Common myeloid progenitor, CD34-positive (primary cell): ENCODE measurements around the gene NECTIN1.

ENCODE experiments used
- CTCF ChIA-PET: fragments of 350-600 bp; sonication (Branson Sonifier 250); formaldehyde crosslinking; loops from one replicate; lab custom pipeline; 2021; ENCODE audit warnings: antibody characterized with exemption; lab: Charles Lee
- POLR2A ChIA-PET: fragments of 350-600 bp; sonication (Branson Sonifier 250); formaldehyde crosslinking; loops from one replicate; lab custom pipeline; 2021; ENCODE audit warnings: antibody characterized with exemption; lab: Charles Lee
- DNase-seq, 3 donors: peaks; one replicate each; pipeline versions ENCODE4 v3.0.0 to v3.0.0-alpha.2; 2013
- H3K27ac ChIP-seq, 2 experiments: 1 replicate in 1 of 2; 2 replicates in 1 of 2; pipeline ENCODE4 v1.7.0; 2013; ENCODE audit warnings: inconsistent platforms in 2 of 2, low read length in 2 of 2, mild to moderate bottlenecking in 2 of 2, low read depth in 1 of 2, moderate library complexity in 1 of 2; ENCODE audit not compliant: severe bottlenecking in 2 of 2, insufficient read depth in 1 of 2, poor library complexity in 1 of 2
- H3K27me3 ChIP-seq, 5 experiments: replicated peaks in 2 of 5; 1 replicate in 3 of 5; 2 replicates in 2 of 5; pipeline versions ENCODE4 v1.6.1 to v1.7.0; 2013; ENCODE audit warnings: low read length in 4 of 5, mild to moderate bottlenecking in 2 of 5, moderate library complexity in 2 of 5, inconsistent platforms in 1 of 5; ENCODE audit not compliant: insufficient read depth in 5 of 5, control insufficient read depth in 4 of 5
- H3K36me3 ChIP-seq, 4 experiments: 1 replicate in 2 of 4; 2 replicates in 2 of 4; pipeline versions ENCODE4 v1.6.1 to v1.7.0; 2013; ENCODE audit warnings: low read length in 3 of 4, control low read depth in 1 of 4, mild to moderate bottlenecking in 1 of 4; ENCODE audit not compliant: control insufficient read depth in 4 of 4, insufficient read depth in 4 of 4
- H3K4me1 ChIP-seq, 4 experiments: 1 replicate in 3 of 4; 2 replicates in 1 of 4; pipeline versions ENCODE4 v1.6.1 to v1.7.1; 2013; ENCODE audit warnings: low read length in 3 of 4, mild to moderate bottlenecking in 3 of 4, control low read depth in 1 of 4, inconsistent platforms in 1 of 4, moderate library complexity in 1 of 4; ENCODE audit not compliant: control insufficient read depth in 4 of 4, insufficient read depth in 4 of 4; ENCODE audit errors: control extremely low read depth in 1 of 4
- H3K4me3 ChIP-seq, 7 experiments: 1 replicate in 4 of 7; 2 replicates in 3 of 7; pipeline versions ENCODE4 v1.5.1 to v1.7.0; 2013; ENCODE audit warnings: mild to moderate bottlenecking in 7 of 7, low read length in 6 of 7, moderate library complexity in 6 of 7, inconsistent platforms in 2 of 7, low read depth in 2 of 7, control low read depth in 1 of 7; ENCODE audit not compliant: insufficient read depth in 4 of 7, control insufficient read depth in 1 of 7; ENCODE audit errors: extremely low read depth in 1 of 7
- H3K9me3 ChIP-seq, 5 experiments: 1 replicate in 4 of 5; 2 replicates in 1 of 5; pipeline versions ENCODE4 v1.6.1 to v1.7.1; 2013; ENCODE audit warnings: low read length in 4 of 5, mild to moderate bottlenecking in 2 of 5, inconsistent platforms in 1 of 5, low read depth in 1 of 5, moderate library complexity in 1 of 5; ENCODE audit not compliant: control insufficient read depth in 4 of 5, insufficient read depth in 2 of 5; ENCODE audit errors: control extremely low read depth in 1 of 5
- WGBS: methylation state at CpG from one replicate; pipeline ENCODE4 v1.1.5; 2013; ENCODE audit not compliant: insufficient coverage; 5-methylcytosine and 5-hydroxymethylcytosine counted together

NECTIN1 gene

GRCh38 chr11:119730789-119731386 is 1.9 kb upstream of the NECTIN1 start:
- 93% methylated on average over 6 of the region's 6 CpGs for WGBS
- H3K27ac ChIP-seq, result no peak overlapping the region
- peaks cover 3 to 36% (median 29%) of the 10 kb centered on the region in 4 experiments for H3K4me1 ChIP-seq
- no peak for DNase-seq
- ChIA-PET POLR2A (no interaction called here), CTCF (interaction anchor here (0.7 to 2.4 kb wide), 7 partner anchors 9 to 378 kb away, joined by 3 to 8 read pairs (median 3); no protein-coding TSS in a partner anchor)
- H3K4me3 ChIP-seq, result no peak overlapping the region
- H3K36me3 ChIP-seq, result no peaks in the 10 kb centered on the region
- peaks cover 0 to 4% (median 2%) of the 10 kb centered on the region in 5 experiments for H3K9me3 ChIP-seq
- peaks cover 0 to 40% (median 14%) of the 10 kb centered on the region in 5 experiments for H3K27me3 ChIP-seq

- POLR2A ChIA-PET, result interaction anchor here (0.7 to 1.4 kb wide), 2 partner anchors 13 to 58 kb away, joined by 3 to 4 read pairs; no protein-coding TSS in a partner anchor
These were observed 1.1 kb upstream of the NECTIN1 start for GRCh38 chr11:119729951-119730613.

GRCh38 chr11:119729581-119729927 is 554 bp upstream of the NECTIN1 start:
- Histone ChIP-seq H3K36me3 (no peaks in the 10 kb centered on the region), H3K27me3 (peaks cover 0 to 42% (median 14%) of the 10 kb centered on the region in 5 experiments), H3K27ac (no peak overlapping the region), H3K4me3 (peak overlapping the region; percentile 25 to 76 (median 66)), H3K4me1 (peaks cover 3 to 39% (median 30%) of the 10 kb centered on the region in 4 experiments), H3K9me3 (peaks cover 0 to 4% (median 2%) of the 10 kb centered on the region in 5 experiments)
- WGBS, result 0% methylated on average over 21 of the region's 21 CpGs
- CTCF ChIA-PET, result interaction anchor here (0.8 to 4.2 kb wide), 24 partner anchors 8 to 249 kb away, joined by 3 to 59 read pairs (median 4); no protein-coding TSS in a partner anchor
- DNase-seq, result no peak
- POLR2A ChIA-PET, result interaction anchor here (0.7 to 1.4 kb wide), 3 partner anchors 13 to 58 kb away, joined by 3 to 4 read pairs (median 4); no protein-coding TSS in a partner anchor

More at GRCh38 chr11:119729951-119730613, 1.1 kb upstream of the NECTIN1 start:
- Histone ChIP-seq H3K36me3 (no peaks in the 10 kb centered on the region), H3K9me3 (peaks cover 0 to 4% (median 2%) of the 10 kb centered on the region in 5 experiments), H3K4me1 (peaks cover 3 to 39% (median 30%) of the 10 kb centered on the region in 4 experiments), H3K27ac (no peak overlapping the region), H3K4me3 (peak overlapping the region in 6 of 7 experiments; percentile 25 to 76 (median 69)), H3K27me3 (peaks cover 0 to 43% (median 14%) of the 10 kb centered on the region in 5 experiments)
- CTCF ChIA-PET, result interaction anchor here (0.8 to 4.2 kb wide), 25 partner anchors 9 to 379 kb away, joined by 3 to 59 read pairs (median 4); no protein-coding TSS in a partner anchor
- peak in 1 of 3 donors; percentile 21 for DNase-seq
- 2% methylated on average over 7 of the region's 21 CpGs for WGBS

GRCh38 chr11:119728211-119728626 is 781 bp downstream of the NECTIN1 start:
- WGBS, result 0% methylated on average over 13 of the region's 30 CpGs
- H3K27me3 ChIP-seq, result peaks cover 0 to 39% (median 14%) of the 10 kb centered on the region in 5 experiments
- DNase-seq, result peak in 2 of 3 donors; percentile 37 to 42
- POLR2A ChIA-PET, result interaction anchor here (0.6 to 1.9 kb wide), 2 partner anchors 19 to 71 kb away, joined by 3 to 5 read pairs; no protein-coding TSS in a partner anchor
- peak overlapping the region; percentile 59 to 76 (median 66) for H3K4me3 ChIP-seq
- no peak overlapping the region for H3K27ac ChIP-seq
- no peaks in the 10 kb centered on the region for H3K36me3 ChIP-seq
- CTCF ChIA-PET, result interaction anchor here (0.8 to 4.2 kb wide), 10 partner anchors 12 to 54 kb away, joined by 3 to 59 read pairs (median 5); no protein-coding TSS in a partner anchor
- peaks cover 0 to 4% (median 2%) of the 10 kb centered on the region in 5 experiments for H3K9me3 ChIP-seq
- peaks cover 3 to 39% (median 30%) of the 10 kb centered on the region in 4 experiments for H3K4me1 ChIP-seq

- Histone ChIP-seq H3K36me3 (no peaks in the 10 kb centered on the region), H3K27ac (no peak overlapping the region), H3K4me1 (peaks cover 3 to 39% (median 30%) of the 10 kb centered on the region in 4 experiments), H3K4me3 (peak overlapping the region in 6 of 7 experiments; percentile 59 to 76 (median 69)), H3K9me3 (peaks cover 0 to 4% (median 2%) of the 10 kb centered on the region in 5 experiments), H3K27me3 (peaks cover 0 to 39% (median 12%) of the 10 kb centered on the region in 5 experiments)
- POLR2A ChIA-PET, result interaction anchor here (0.6 to 1.9 kb wide), 2 partner anchors 18 to 70 kb away, joined by 3 to 5 read pairs; no protein-coding TSS in a partner anchor
- no peak for DNase-seq
- CTCF ChIA-PET, result interaction anchor here (0.8 to 4.2 kb wide), 11 partner anchors 9 to 53 kb away, joined by 3 to 59 read pairs (median 5); no protein-coding TSS in a partner anchor
- WGBS, result 1% methylated on average over 19 of the region's 48 CpGs
These were observed 1.4 kb downstream of the NECTIN1 start for GRCh38 chr11:119727523-119728151.
